ENCODE measurements around the gene SRA1. TPM values are rescaled to one million over a fixed set of nuclear protein-coding genes. Genes with fewer than 3 reads are reported as not detected.
"Not testable (repeated sequence)": the region's sequence is repeated elsewhere in the genome, so short reads cannot be mapped to it uniquely, and the experiment has no call there.

SRA1 gene
- 22.8 and 43.9 TPM in 2 replicates for total RNA-seq
- polyA plus RNA-seq, result 51.5 and 80.6 TPM in 2 replicates

- peak; percentile 93 for DNase-seq (ENCODE audit: low read depth in 1 of 2, low spot score in 1 of 2)
- Histone ChIP-seq H3K36me3 (peaks cover 4% of the 10 kb centered on the region), H3K4me3 (peak within 1 kb of the TSS; percentile 90), H3K27me3 (no peaks in the 10 kb centered on the region), H3K9me3 (ENCODE audit: low read depth) (no peaks in the 10 kb centered on the region), H3K27ac (peak within 1 kb of the TSS; percentile 94), H3K4me1 (ENCODE audit: low read depth) (peaks cover 12% of the 10 kb centered on the region)
- no peak for TF ChIP-seq CTCF (IDR thresholded peaks at IDR 0.05; ENCODE audit: low read depth, low read length)
These were observed at the start of gene SRA1 for GRCh38 chr5:140557136-140557805. Gene SRA1 (minus strand): TSS chr5:140557473. CDS start chr5:140557452, 21 bp downstream.

- Histone ChIP-seq H3K4me1 (ENCODE audit: low read depth) (no peaks in the 10 kb centered on the region), H3K4me3 (no peak overlapping the region), H3K36me3 (no peaks in the 10 kb centered on the region), H3K27ac (no peak overlapping the region), H3K27me3 (no peaks in the 10 kb centered on the region), H3K9me3 (ENCODE audit: low read depth) (no peaks in the 10 kb centered on the region)
- DNase-seq (ENCODE audit: low read depth in 1 of 2, low spot score in 1 of 2), result peak in 1 of 2 donors; percentile 34
- no peak for TF ChIP-seq CTCF (IDR thresholded peaks at IDR 0.05; ENCODE audit: low read depth, low read length)
These were observed 49.8 kb upstream of the SRA1 start for GRCh38 chr5:140607031-140607430.

GRCh38 chr5:140605879-140606278 lies 48.6 kb upstream of the SRA1 start:
- H3K36me3 ChIP-seq, result no peaks in the 10 kb centered on the region
- H3K9me3 ChIP-seq (ENCODE audit: low read depth), result no peaks in the 10 kb centered on the region
- H3K27ac ChIP-seq, result no peak overlapping the region
- H3K4me1 ChIP-seq (ENCODE audit: low read depth), result no peaks in the 10 kb centered on the region
- H3K27me3 ChIP-seq, result no peaks in the 10 kb centered on the region
- no peak for DNase-seq (ENCODE audit: low read depth in 1 of 2, low spot score in 1 of 2)
- no peak for TF ChIP-seq CTCF (IDR thresholded peaks at IDR 0.05; ENCODE audit: low read depth, low read length)
- H3K4me3 ChIP-seq, result no peak overlapping the region

- Histone ChIP-seq H3K27ac (no peak overlapping the region), H3K4me3 (no peak overlapping the region), H3K4me1 (ENCODE audit: low read depth) (no peaks in the 10 kb centered on the region), H3K27me3 (no peaks in the 10 kb centered on the region), H3K9me3 (ENCODE audit: low read depth) (no peaks in the 10 kb centered on the region), H3K36me3 (no peaks in the 10 kb centered on the region)
- no peak for TF ChIP-seq CTCF (IDR thresholded peaks at IDR 0.05; ENCODE audit: low read depth, low read length)
- DNase-seq (ENCODE audit: low read depth in 1 of 2, low spot score in 1 of 2), result no peak
These were observed 46.5 kb upstream of the SRA1 start for GRCh38 chr5:140603734-140604133.

GRCh38 chr5:140603446-140603698 lies 46.1 kb upstream of the SRA1 start:
- H3K27me3 ChIP-seq; H3K4me1 ChIP-seq (ENCODE audit: low read depth); H3K27ac ChIP-seq; DNase-seq (ENCODE audit: low read depth in 1 of 2, low spot score in 1 of 2); H3K4me3 ChIP-seq; H3K9me3 ChIP-seq (ENCODE audit: low read depth); H3K36me3 ChIP-seq: not testable (repeated sequence)

- Histone ChIP-seq H3K9me3 (ENCODE audit: low read depth) (no peaks in the 10 kb centered on the region), H3K27me3 (no peaks in the 10 kb centered on the region), H3K4me3 (no peak overlapping the region), H3K36me3 (no peaks in the 10 kb centered on the region), H3K27ac (no peak overlapping the region), H3K4me1 (ENCODE audit: low read depth) (no peaks in the 10 kb centered on the region)
- TF ChIP-seq CTCF (IDR thresholded peaks at IDR 0.05; ENCODE audit: low read depth, low read length), result no peak
- DNase-seq (ENCODE audit: low read depth in 1 of 2, low spot score in 1 of 2), result no peak
These were observed 44.9 kb upstream of the SRA1 start for GRCh38 chr5:140602147-140602546.
